Raji (cell line): ENCODE measurements around the gene RRAGD.

Experiments
- POLR2A ChIP-seq: IDR thresholded peaks from 2 replicates; pipeline ENCODE4 v1.6.1; 2011; ENCODE audit warnings: low read depth, low read length, control low read depth; ENCODE audit not compliant: insufficient read depth

Gene RRAGD

GRCh38 chr6:89364586-89364985 is 47.5 kb downstream of the RRAGD start:
- peak; percentile 19; the same call in 1 of the 2 replicates for TF ChIP-seq POLR2A

- no peak for TF ChIP-seq POLR2A
Observed at GRCh38 chr6:89361171-89361570, 50.9 kb downstream of the RRAGD start.

- TF ChIP-seq POLR2A: no peak
Observed at GRCh38 chr6:89360415-89360999, 51.6 kb downstream of the RRAGD start.

- no peak for TF ChIP-seq POLR2A
Observed at GRCh38 chr6:89359561-89359960, 52.5 kb downstream of the RRAGD start.

- peak; percentile 79 for TF ChIP-seq POLR2A
Observed at GRCh38 chr6:89357390-89357789, 54.7 kb downstream of the RRAGD start.

- TF ChIP-seq POLR2A: peak; percentile 49
Observed at GRCh38 chr6:89356642-89357170, 55.4 kb downstream of the RRAGD start.

GRCh38 chr6:89355511-89356194 is 56.4 kb downstream of the RRAGD start:
- no peak for TF ChIP-seq POLR2A

- peak; percentile 85 for TF ChIP-seq POLR2A
Observed at GRCh38 chr6:89353702-89354392, 58.2 kb downstream of the RRAGD start.

- TF ChIP-seq POLR2A: no peak
Observed at GRCh38 chr6:89353118-89353556, 58.9 kb downstream of the RRAGD start.

GRCh38 chr6:89352278-89353117 is 59.6 kb downstream of the RRAGD start, which contains the start of gene UBE2J1:
Gene UBE2J1 (minus strand): TSS chr6:89352722. CDS start chr6:89352569, 153 bp downstream.
- peak; percentile 68 for TF ChIP-seq POLR2A

- TF ChIP-seq POLR2A: no peak
Observed at GRCh38 chr6:89351671-89352277, 60.3 kb downstream of the RRAGD start.

- TF ChIP-seq POLR2A: peak; percentile 39
Observed at GRCh38 chr6:89350281-89350966, 61.6 kb downstream of the RRAGD start.

GRCh38 chr6:89348372-89348771 is 63.7 kb downstream of the RRAGD start:
- TF ChIP-seq POLR2A: no peak

- TF ChIP-seq POLR2A: no peak
Observed at GRCh38 chr6:89347825-89348224, 64.2 kb downstream of the RRAGD start.

GRCh38 chr6:89346433-89346832 is 65.6 kb downstream of the RRAGD start:
- TF ChIP-seq POLR2A: no peak
